Right lobe of liver (tissue), 6 donors: Measurements from ENCODE around the gene ZNF33B. TPM values are rescaled to one million over a fixed set of nuclear protein-coding genes. Genes with fewer than 3 reads are reported as not detected.
A peak's percentile ranks its signal among the peaks of the same experiment; 100 is the strongest.

Experiments used
- ATAC-seq, 4 donors: fragments of 200-7000 bp; cut with Tn5 transposase; one replicate each; pipeline ENCODE4 v1.9.1; 2020; ENCODE audit warnings: mild to moderate bottlenecking in 4 of 4, moderate library complexity in 4 of 4
- DNase-seq, 3 donors: peaks; one replicate each; pipeline ENCODE4 v3.0.0-alpha.2; 2020
- H3K27ac ChIP-seq, 3 donors: fragments of 200-600 bp; one replicate each; pipeline ENCODE4 v1.8.0; 2022
- H3K27me3 ChIP-seq, 2 donors: fragments of 200-600 bp; one replicate each; pipeline ENCODE4 v1.8.0; 2022
- H3K36me3 ChIP-seq, 4 donors: fragments of 200-600 bp; sonication (generic) in 1 of 4; one replicate each; pipeline versions ENCODE4 v1.5.1 to v1.8.0; 2017 to 2022; ENCODE audit warnings: control low read depth in 1 of 4
- H3K4me1 ChIP-seq, 4 donors: fragments of 200-600 bp; sonication (generic) in 1 of 4; one replicate each; pipeline versions ENCODE4 v1.5.1 to v1.8.0; 2017 to 2022; ENCODE audit warnings: control low read depth in 1 of 4
- H3K4me3 ChIP-seq, 3 donors: fragments of 200-600 bp; one replicate each; pipeline ENCODE4 v1.8.0; 2022
- H3K9me3 ChIP-seq, 4 donors: fragments of 200-600 bp; sonication (generic) in 1 of 4; one replicate each; pipeline versions ENCODE4 v1.5.1 to v1.8.0; 2017 to 2022; ENCODE audit warnings: control low read depth in 1 of 4
- POLR2A ChIP-seq: fragments of 450-650 bp; IDR thresholded peaks from one replicate; pipeline ENCODE4 v1.6.1; 2017; ENCODE audit warnings: antibody characterized with exemption, mild to moderate bottlenecking
- WGBS: methylation state at CpG from one replicate; pipeline ENCODE4 v1.1.6; 2018; ENCODE audit warnings: low coverage, low lambda C conversion rate; ENCODE audit not compliant: insufficient coverage; ENCODE audit errors: missing lambda C conversion rate; 5-methylcytosine and 5-hydroxymethylcytosine counted together
- intact Hi-C, 2 donors: fragments of 100-400 bp; cut with DNase I; formaldehyde crosslinking; loops; one replicate each; pipeline versions ENCODE4 v1.11.2 to v1.14.1; 2022
- total RNA-seq, 6 experiments: library from RNA; depleted of rRNA in 2 of 6; stranded (reverse); fragments of >200 nt in 2 of 6; fragmentation: NEBNext Ultra II Directional in 3 of 6; extraction: Animal tissue kit (Norgen Biotek cat#: 25700) in 3 of 6; gene quantifications; one replicate each; pipeline versions ENCODE4 v1.1.0 to v1.2.4, GENCODE V29; 2016 to 2023
- TF ChIP-seq, protein P1 (sequence below), 4 donors: fragments of 200-600 bp in 3 of 4; fragments of 450-650 bp in 1 of 4; IDR thresholded peaks; one replicate each; pipeline versions ENCODE4 v1.5.1 to v1.8.0; 2016 to 2022; ENCODE audit warnings: antibody characterized with exemption in 4 of 4, mild to moderate bottlenecking in 2 of 4
- donor health status: DM: no; HTN: yes; CAD: no.
- donor health status: DM: no; HTN: no; CAD: no.
- donor health status: DM: no; HTN: no; CAD: no.
- donor health status: DM: no; HTN: yes; CAD: no.
- donor health status: DM: no; HTN: yes; CAD: no.

The ZNF33B gene
- total RNA-seq, 6 experiments from 2014 or later = 6.1 to 22.1 (median 13.2) TPM

DNA sequence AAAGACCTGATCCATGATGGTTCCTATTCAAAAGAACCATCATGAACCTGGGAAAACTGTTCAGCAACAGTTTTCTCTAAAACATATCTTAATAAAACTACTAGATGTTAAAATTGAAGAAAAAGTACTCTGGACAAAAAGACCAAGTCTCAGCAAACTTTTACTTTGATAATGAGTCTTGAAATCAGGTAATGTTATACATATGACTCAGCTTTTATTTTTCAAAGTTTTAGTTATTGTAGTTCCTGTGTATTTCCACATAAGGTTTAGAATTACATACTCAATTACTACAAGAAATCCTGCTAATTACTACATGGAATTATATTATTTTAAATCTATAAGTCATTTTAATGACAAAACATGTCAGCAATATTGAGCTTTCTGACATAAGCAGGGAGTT, 42.2 kb downstream of the ZNF33B start:
- Histone ChIP-seq H3K36me3 (peaks cover 0 to 30% (median 14%) of the 10 kb centered on the region in 4 donors), H3K27me3 (no peaks in the 10 kb centered on the region), H3K4me3 (no peak overlapping the region), H3K4me1 (no peaks in the 10 kb centered on the region), H3K9me3 (peaks cover 0 to 28% (median 15%) of the 10 kb centered on the region in 4 donors), H3K27ac (no peak overlapping the region)
- no peak for TF ChIP-seq POLR2A
- TF ChIP-seq, protein P1, sequence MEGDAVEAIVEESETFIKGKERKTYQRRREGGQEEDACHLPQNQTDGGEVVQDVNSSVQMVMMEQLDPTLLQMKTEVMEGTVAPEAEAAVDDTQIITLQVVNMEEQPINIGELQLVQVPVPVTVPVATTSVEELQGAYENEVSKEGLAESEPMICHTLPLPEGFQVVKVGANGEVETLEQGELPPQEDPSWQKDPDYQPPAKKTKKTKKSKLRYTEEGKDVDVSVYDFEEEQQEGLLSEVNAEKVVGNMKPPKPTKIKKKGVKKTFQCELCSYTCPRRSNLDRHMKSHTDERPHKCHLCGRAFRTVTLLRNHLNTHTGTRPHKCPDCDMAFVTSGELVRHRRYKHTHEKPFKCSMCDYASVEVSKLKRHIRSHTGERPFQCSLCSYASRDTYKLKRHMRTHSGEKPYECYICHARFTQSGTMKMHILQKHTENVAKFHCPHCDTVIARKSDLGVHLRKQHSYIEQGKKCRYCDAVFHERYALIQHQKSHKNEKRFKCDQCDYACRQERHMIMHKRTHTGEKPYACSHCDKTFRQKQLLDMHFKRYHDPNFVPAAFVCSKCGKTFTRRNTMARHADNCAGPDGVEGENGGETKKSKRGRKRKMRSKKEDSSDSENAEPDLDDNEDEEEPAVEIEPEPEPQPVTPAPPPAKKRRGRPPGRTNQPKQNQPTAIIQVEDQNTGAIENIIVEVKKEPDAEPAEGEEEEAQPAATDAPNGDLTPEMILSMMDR (IDR thresholded peaks at IDR 0.05) = no peak
- ATAC-seq (no peak), DNase-seq (no peak)
- intact Hi-C loops = no loop called here

DNA sequence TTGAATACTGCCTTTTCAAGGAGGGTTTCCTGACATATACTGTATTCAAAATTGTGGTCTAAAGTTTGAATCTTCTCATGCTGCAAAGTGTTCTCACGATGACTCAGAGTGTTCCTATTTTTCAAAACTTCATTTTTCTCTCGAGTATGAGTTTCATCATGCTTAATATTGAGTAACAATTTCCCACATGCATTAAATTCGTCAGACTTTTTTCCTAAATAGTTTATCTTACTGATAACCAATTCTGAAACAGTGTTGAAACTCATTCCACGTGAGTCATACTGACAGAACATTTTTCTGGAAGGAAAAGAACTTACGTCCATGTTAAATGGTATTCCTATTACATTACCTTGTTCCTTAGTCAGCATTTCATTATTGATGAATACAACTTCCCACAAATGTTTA, 44.1 kb downstream of the ZNF33B start:
- peaks cover 0 to 31% (median 15%) of the 10 kb centered on the region in 4 donors for H3K9me3 ChIP-seq
- peaks cover 0 to 33% (median 14%) of the 10 kb centered on the region in 4 donors for H3K36me3 ChIP-seq
- WGBS = 60% methylated on average over 5 of the region's 5 CpGs
- no peaks in the 10 kb centered on the region for H3K27me3 ChIP-seq
- H3K4me1 ChIP-seq = no peaks in the 10 kb centered on the region
- intact Hi-C loops = no loop called here
- no peak overlapping the region for H3K4me3 ChIP-seq
- no peak overlapping the region for H3K27ac ChIP-seq
- TF ChIP-seq, protein P1 (IDR thresholded peaks at IDR 0.05) = no peak
- TF ChIP-seq POLR2A = no peak
- ATAC-seq (no peak), DNase-seq (no peak)

DNA sequence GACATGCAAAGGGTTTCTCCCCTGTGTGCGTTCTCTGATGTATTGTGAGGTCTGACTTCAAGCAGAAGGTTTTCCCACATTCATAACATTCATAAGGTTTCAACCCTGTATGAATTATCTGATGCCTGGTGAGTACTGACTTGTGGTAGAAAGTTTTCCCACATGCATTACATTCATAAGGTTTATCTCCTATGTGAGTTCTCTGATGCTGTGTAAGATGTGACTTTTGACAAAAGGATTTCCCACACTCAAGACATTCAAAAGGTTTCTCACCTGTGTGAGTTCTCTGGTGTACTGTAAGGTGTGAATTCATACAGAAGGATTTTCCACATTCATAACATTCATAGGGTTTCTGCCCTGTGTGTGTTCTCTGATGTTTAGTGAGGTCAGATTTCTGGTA, 45.1 kb downstream of the ZNF33B start:
- Histone ChIP-seq H3K27me3 (no peaks in the 10 kb centered on the region), H3K27ac (no peak overlapping the region), H3K4me3 (no peak overlapping the region), H3K9me3 (peaks cover 0 to 31% (median 15%) of the 10 kb centered on the region in 4 donors), H3K4me1 (no peaks in the 10 kb centered on the region), H3K36me3 (peaks cover 0 to 33% (median 14%) of the 10 kb centered on the region in 4 donors)
- 100% methylated on average over 1 of the region's 1 CpG for WGBS
- ATAC-seq (no peak), DNase-seq (no peak)
- TF ChIP-seq, protein P1 (IDR thresholded peaks at IDR 0.05) = no peak
- no peak for TF ChIP-seq POLR2A
- intact Hi-C loops = no loop called here

DNA sequence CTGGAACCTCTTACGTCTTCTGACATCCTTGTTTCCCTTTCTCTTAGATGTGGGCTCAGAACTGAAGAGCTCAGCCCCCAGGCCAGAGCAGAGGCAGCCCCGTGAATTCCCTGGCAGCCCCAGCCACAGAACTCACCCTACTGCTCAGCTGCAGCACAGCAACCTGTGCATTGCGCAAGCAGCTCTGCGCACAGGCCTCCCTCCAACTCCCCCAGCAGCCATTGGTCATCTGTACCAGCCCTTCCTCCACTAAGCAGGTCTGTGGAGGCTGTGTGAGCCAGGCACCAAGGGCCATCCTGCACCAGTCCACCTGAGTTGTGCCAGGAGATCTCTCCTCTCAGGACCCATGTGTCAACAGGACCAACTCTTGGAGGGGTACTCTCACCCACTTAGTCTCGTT, 54.5 kb downstream of the ZNF33B start:
- Histone ChIP-seq H3K27me3 (no peaks in the 10 kb centered on the region), H3K36me3 (no peaks in the 10 kb centered on the region), H3K4me1 (no peaks in the 10 kb centered on the region), H3K4me3 (no peak overlapping the region), H3K9me3 (no peaks in the 10 kb centered on the region), H3K27ac (no peak overlapping the region)
- ATAC-seq (peak in 3 of 4 donors; percentile 28 to 38 (median 33)), DNase-seq (no peak)
- intact Hi-C loops = no loop called here
- WGBS = 56% methylated on average over 1 of the region's 5 CpGs
- no peak for TF ChIP-seq POLR2A
- TF ChIP-seq, protein P1 (IDR thresholded peaks at IDR 0.05) = no peak

DNA sequence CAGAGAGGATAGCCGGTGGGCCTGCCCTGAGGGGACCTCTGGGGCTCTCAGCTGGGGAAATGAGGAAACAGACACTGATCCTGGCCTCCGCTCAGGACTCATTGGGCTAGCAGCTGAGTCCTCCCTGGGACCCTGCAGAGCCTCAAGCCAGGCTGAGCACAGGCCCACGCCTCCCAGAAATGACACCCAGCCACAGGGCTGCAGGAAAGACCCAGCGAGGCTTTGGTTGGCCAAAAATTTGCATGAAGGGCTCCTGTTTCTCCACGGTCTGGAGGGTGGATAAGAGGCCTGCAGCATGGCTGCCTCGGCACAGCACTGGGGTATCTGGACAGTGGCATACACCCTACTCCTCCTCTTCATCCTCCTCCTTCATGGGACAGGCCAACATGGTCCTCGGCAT, 60.4 kb downstream of the ZNF33B start:
- DNase-seq = no peak
- H3K4me3 ChIP-seq = no peak overlapping the region
- intact Hi-C loops = no loop called here
- TF ChIP-seq, protein P1 (IDR thresholded peaks at IDR 0.05) = no peak
- TF ChIP-seq POLR2A = no peak
- H3K9me3 ChIP-seq = no peaks in the 10 kb centered on the region
- peak in 1 of 4 donors; percentile 33 for ATAC-seq
- H3K27ac ChIP-seq = no peak overlapping the region
- no peaks in the 10 kb centered on the region for H3K27me3 ChIP-seq
- H3K4me1 ChIP-seq = no peaks in the 10 kb centered on the region
- no peaks in the 10 kb centered on the region for H3K36me3 ChIP-seq
- 80% methylated on average over 2 of the region's 7 CpGs for WGBS
